ENCODE results near the gene EPHA8. TPM values are rescaled to one million over a fixed set of nuclear protein-coding genes. Genes with fewer than 3 reads are reported as not detected.

EPHA8 gene
- total RNA-seq, 1 experiment from 2014 or later: 0.07 TPM

DNA sequence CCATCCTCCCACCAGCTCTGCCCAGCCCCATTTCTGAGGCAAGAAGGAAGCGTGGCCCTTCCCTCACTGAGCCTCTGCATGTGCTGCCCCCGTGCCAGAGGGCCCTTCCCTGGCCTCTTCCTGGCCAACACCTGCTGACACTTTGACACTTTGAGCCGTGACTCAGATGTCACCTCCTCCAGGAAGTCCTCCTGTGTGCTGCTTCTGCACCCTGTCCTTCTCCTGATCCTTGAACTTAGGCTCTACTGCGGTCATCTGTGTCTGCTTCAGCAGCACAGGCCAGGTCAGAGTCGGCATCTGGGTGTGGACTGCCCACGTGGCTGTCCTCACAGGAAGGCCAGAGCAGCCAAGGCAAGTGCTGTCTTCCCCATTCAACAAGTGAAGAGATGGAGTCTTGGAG lies 19.6 kb upstream of the EPHA8 start:
- Histone ChIP-seq H3F3A (ENCODE audit: low read length, unreplicated experiment) (no peaks in the 10 kb centered on the region), H3K27me3 (ENCODE audit: low read length) (peaks cover 18% of the 10 kb centered on the region), H3K9ac (ENCODE audit: low read length) (no peak overlapping the region), H3K36me3 (ENCODE audit: low read depth, low read length) (no peaks in the 10 kb centered on the region), H3K4me1 (ENCODE audit: insufficient read depth, low read length) (no peaks in the 10 kb centered on the region), H3K27ac (ENCODE audit: low read length) (no peak overlapping the region), H3K4me3 (ENCODE audit: low read length) (no peak overlapping the region), H3K9me2 (replicated peaks; ENCODE audit: low read length) (no peaks in the 10 kb centered on the region), H4K20me1 (ENCODE audit: low read length) (no peaks in the 10 kb centered on the region), H3K4me2 (ENCODE audit: low read length) (no peak overlapping the region), H3K79me2 (ENCODE audit: low read length) (no peaks in the 10 kb centered on the region), H2AFZ (ENCODE audit: low read length) (no peak overlapping the region), H3K9me3 (ENCODE audit: low read length) (no peaks in the 10 kb centered on the region)
- DNase-seq (no peak), ATAC-seq (no peak)
- ChIA-PET POLR2A (ENCODE audit: unreplicated experiment) (no interaction called here), CTCF (no interaction called here)
- intact Hi-C loops (cut with micrococcal nuclease): no loop called here
- no peak for TF ChIP-seq EZH2phosphoT487 (IDR thresholded peaks at IDR 0.05; ENCODE audit: borderline replicate concordance, low read length)
- no peak for TF ChIP-seq EZH2 (IDR thresholded peaks at IDR 0.05; ENCODE audit: low read length, unreplicated experiment)
- TF ChIP-seq, protein P1, sequence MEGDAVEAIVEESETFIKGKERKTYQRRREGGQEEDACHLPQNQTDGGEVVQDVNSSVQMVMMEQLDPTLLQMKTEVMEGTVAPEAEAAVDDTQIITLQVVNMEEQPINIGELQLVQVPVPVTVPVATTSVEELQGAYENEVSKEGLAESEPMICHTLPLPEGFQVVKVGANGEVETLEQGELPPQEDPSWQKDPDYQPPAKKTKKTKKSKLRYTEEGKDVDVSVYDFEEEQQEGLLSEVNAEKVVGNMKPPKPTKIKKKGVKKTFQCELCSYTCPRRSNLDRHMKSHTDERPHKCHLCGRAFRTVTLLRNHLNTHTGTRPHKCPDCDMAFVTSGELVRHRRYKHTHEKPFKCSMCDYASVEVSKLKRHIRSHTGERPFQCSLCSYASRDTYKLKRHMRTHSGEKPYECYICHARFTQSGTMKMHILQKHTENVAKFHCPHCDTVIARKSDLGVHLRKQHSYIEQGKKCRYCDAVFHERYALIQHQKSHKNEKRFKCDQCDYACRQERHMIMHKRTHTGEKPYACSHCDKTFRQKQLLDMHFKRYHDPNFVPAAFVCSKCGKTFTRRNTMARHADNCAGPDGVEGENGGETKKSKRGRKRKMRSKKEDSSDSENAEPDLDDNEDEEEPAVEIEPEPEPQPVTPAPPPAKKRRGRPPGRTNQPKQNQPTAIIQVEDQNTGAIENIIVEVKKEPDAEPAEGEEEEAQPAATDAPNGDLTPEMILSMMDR (conservative IDR thresholded peaks at IDR 0.05; ENCODE audit: low read depth, low read length): no peak
- no TSS peak for BruUV-seq (replicated peaks)

DNA sequence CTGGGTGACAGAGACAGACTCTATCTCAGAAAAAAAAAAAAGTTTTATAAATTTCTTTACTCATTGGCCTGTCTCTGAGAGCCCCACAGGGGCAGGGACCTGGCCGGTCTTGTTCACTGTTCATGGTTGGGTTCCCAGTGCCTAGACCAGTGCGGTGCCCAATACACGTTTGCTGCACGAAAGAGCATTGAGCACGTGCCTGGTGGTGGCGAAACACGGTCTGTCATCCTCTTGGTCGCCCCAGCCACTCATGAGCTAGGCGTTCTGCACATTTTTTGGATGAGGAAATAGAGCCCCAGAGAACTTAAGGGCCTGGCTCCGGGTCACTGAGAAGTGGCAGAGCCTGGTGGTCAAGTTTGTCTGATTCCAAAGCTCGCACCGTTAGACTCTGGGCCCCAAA lies 18.7 kb upstream of the EPHA8 start:
- Histone ChIP-seq H3K4me2 (ENCODE audit: low read length) (no peak overlapping the region), H3K9me2 (replicated peaks; ENCODE audit: low read length) (no peaks in the 10 kb centered on the region), H3K4me3 (ENCODE audit: low read length) (no peak overlapping the region), H3K36me3 (ENCODE audit: low read depth, low read length) (no peaks in the 10 kb centered on the region), H3K9ac (ENCODE audit: low read length) (no peak overlapping the region), H4K20me1 (ENCODE audit: low read length) (no peaks in the 10 kb centered on the region), H2AFZ (ENCODE audit: low read length) (no peak overlapping the region), H3K4me1 (ENCODE audit: insufficient read depth, low read length) (no peaks in the 10 kb centered on the region), H3K79me2 (ENCODE audit: low read length) (no peaks in the 10 kb centered on the region), H3K27ac (ENCODE audit: low read length) (no peak overlapping the region), H3K27me3 (ENCODE audit: low read length) (peaks cover 18% of the 10 kb centered on the region), H3F3A (ENCODE audit: low read length, unreplicated experiment) (no peaks in the 10 kb centered on the region), H3K9me3 (ENCODE audit: low read length) (no peaks in the 10 kb centered on the region)
- CTCF ChIA-PET: interaction anchor here (0.6 kb wide), 1 partner anchor 206 kb away, joined by 4 read pairs; no protein-coding TSS in a partner anchor
- intact Hi-C loops (cut with micrococcal nuclease): no loop called here
- no peak for DNase-seq
- no peak for ATAC-seq
- TF ChIP-seq EZH2 (IDR thresholded peaks at IDR 0.05; ENCODE audit: low read length, unreplicated experiment) (no peak), EZH2phosphoT487 (IDR thresholded peaks at IDR 0.05; ENCODE audit: borderline replicate concordance, low read length) (no peak)
- TF ChIP-seq, protein P1 (conservative IDR thresholded peaks at IDR 0.05; ENCODE audit: low read depth, low read length): no peak
- no TSS peak for BruUV-seq (replicated peaks)
- POLR2A ChIA-PET (ENCODE audit: unreplicated experiment): no interaction called here

DNA sequence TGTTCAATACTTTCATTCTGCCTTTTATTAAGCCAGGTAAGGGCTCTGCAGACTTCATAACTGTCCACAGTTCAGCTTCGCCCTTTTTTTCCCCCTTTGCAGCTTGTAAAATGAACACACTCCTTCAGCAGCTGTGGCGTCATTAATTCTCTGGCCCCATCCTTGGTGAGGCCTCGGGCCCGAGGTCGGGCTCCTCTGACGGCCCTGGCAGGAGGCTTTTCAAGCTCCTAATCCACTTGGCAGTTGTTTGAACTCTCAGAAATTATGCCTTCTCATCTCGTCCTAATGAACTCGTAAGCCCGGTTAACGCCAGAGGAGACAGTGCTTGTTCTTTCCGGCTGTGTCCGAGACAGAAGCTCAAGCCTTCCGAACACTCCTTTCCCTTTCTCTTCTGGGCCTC lies 18.1 kb upstream of the EPHA8 start:
- intact Hi-C loops (cut with micrococcal nuclease): no loop called here
- no peaks in the 10 kb centered on the region for H3K36me3 ChIP-seq (ENCODE audit: low read depth, low read length)
- no peaks in the 10 kb centered on the region for H3K79me2 ChIP-seq (ENCODE audit: low read length)
- H3K4me2 ChIP-seq (ENCODE audit: low read length): no peak overlapping the region
- DNase-seq (no peak), ATAC-seq (no peak)
- BruUV-seq (replicated peaks): no TSS peak
- no peaks in the 10 kb centered on the region for H3K4me1 ChIP-seq (ENCODE audit: insufficient read depth, low read length)
- CTCF ChIA-PET: interaction anchor here (0.6 kb wide), 1 partner anchor 205 kb away, joined by 4 read pairs; no protein-coding TSS in a partner anchor
- H3K9ac ChIP-seq (ENCODE audit: low read length): no peak overlapping the region
- POLR2A ChIA-PET (ENCODE audit: unreplicated experiment): no interaction called here
- H3K9me2 ChIP-seq (replicated peaks; ENCODE audit: low read length): no peaks in the 10 kb centered on the region
- H3F3A ChIP-seq (ENCODE audit: low read length, unreplicated experiment): no peaks in the 10 kb centered on the region
- H3K27ac ChIP-seq (ENCODE audit: low read length): no peak overlapping the region
- H3K4me3 ChIP-seq (ENCODE audit: low read length): no peak overlapping the region
- H3K27me3 ChIP-seq (ENCODE audit: low read length): peaks cover 18% of the 10 kb centered on the region
- H4K20me1 ChIP-seq (ENCODE audit: low read length): no peaks in the 10 kb centered on the region
- no peak overlapping the region for H2AFZ ChIP-seq (ENCODE audit: low read length)
- no peaks in the 10 kb centered on the region for H3K9me3 ChIP-seq (ENCODE audit: low read length)
- TF ChIP-seq EZH2phosphoT487 (IDR thresholded peaks at IDR 0.05; ENCODE audit: borderline replicate concordance, low read length) (no peak), EZH2 (IDR thresholded peaks at IDR 0.05; ENCODE audit: low read length, unreplicated experiment) (no peak)
- TF ChIP-seq, protein P1 (conservative IDR thresholded peaks at IDR 0.05; ENCODE audit: low read depth, low read length): no peak

Data from PC-3 (cell line).